Lung (tissue), 12 donors: ENCODE measurements around the gene CCDC167. TPM values are rescaled to one million over a fixed set of nuclear protein-coding genes. Genes with fewer than 3 reads are reported as not detected.

Experiments
- ATAC-seq: fragments of 200-7000 bp; cut with Tn5 transposase; one replicate; pipeline ENCODE4 v1.9.1; 2020; ENCODE audit warnings: moderate number of reproducible peaks; ENCODE audit not compliant: insufficient read depth, low FRiP score
- DNase-seq, 3 donors: peaks; one replicate each; pipeline ENCODE4 v3.0.0-alpha.2; 2013 to 2017
- H3K27ac ChIP-seq, 2 donors: one replicate each; pipeline ENCODE4 v1.5.1; 2013; ENCODE audit warnings: mild to moderate bottlenecking in 2 of 2, moderate library complexity in 2 of 2, control low read depth in 1 of 2, inconsistent platforms in 1 of 2, low read depth in 1 of 2, low read length in 1 of 2
- H3K27me3 ChIP-seq, 3 donors: one replicate each; pipeline ENCODE4 v1.5.1; 2013; ENCODE audit warnings: low read length in 2 of 3; ENCODE audit not compliant: control insufficient read depth in 3 of 3, insufficient read depth in 3 of 3
- H3K36me3 ChIP-seq, 4 donors: one replicate each; pipeline ENCODE4 v1.5.1; 2013; ENCODE audit warnings: low read length in 4 of 4, mild to moderate bottlenecking in 1 of 4, moderate library complexity in 1 of 4; ENCODE audit not compliant: control insufficient read depth in 4 of 4, insufficient read depth in 4 of 4
- H3K4me1 ChIP-seq, 5 donors: one replicate each; pipeline ENCODE4 v1.5.1; 2013; ENCODE audit warnings: low read length in 5 of 5, mild to moderate bottlenecking in 2 of 5, moderate library complexity in 1 of 5; ENCODE audit not compliant: control insufficient read depth in 5 of 5, insufficient read depth in 5 of 5
- H3K4me3 ChIP-seq: one replicate; pipeline ENCODE4 v1.5.1; 2013; ENCODE audit warnings: mild to moderate bottlenecking, control low read depth, moderate library complexity
- H3K9ac ChIP-seq, 2 donors: one replicate each; pipeline ENCODE4 v1.5.1; 2013; ENCODE audit warnings: low read length in 2 of 2, control low read depth in 1 of 2; ENCODE audit not compliant: insufficient read depth in 1 of 2
- H3K9me3 ChIP-seq, 4 donors: one replicate each; pipeline ENCODE4 v1.5.1; 2013; ENCODE audit warnings: low read length in 3 of 4, mild to moderate bottlenecking in 1 of 4, moderate library complexity in 1 of 4; ENCODE audit not compliant: control insufficient read depth in 4 of 4, insufficient read depth in 3 of 4
- WGBS, 2 donors: extraction: QIAGEN DNeasy Blood & Tissue Kit; methylation state at CpG; one replicate each; pipeline ENCODE4 v1.1.7; 2013; 5-methylcytosine and 5-hydroxymethylcytosine counted together
- polyA plus RNA-seq, 2 donors: library from polyadenylated mRNA; stranded (reverse); fragments of 200-250 nt; gene quantifications; one replicate each; pipeline ENCODE4 v1.2.1, GENCODE V29; 2013
- total RNA-seq, 2 donors: library from RNA; depleted of rRNA in 1 of 2; stranded (reverse); fragments of >200 nt in 1 of 2; gene quantifications; one replicate each; pipeline ENCODE4 v1.2.1, GENCODE V29; 2014 to 2021
- TF ChIP-seq, protein P1 (sequence below): IDR thresholded peaks from 2 replicates; pipeline ENCODE4 v1.5.1; 2012; ENCODE audit warnings: mild to moderate bottlenecking; ENCODE audit errors: control extremely low read depth, extremely low read depth
- donor health status: control.
- donor health status: control.
- donor health status: Bipolar disorder and iron deficiency.
- donor health status: healthy.
- donor health status: DM: yes; HTN: yes; CAD: no.

The CCDC167 gene
- total and polyA plus RNA-seq, 4 donors = 13.4 to 54.6 (median 23.1) TPM

DNA sequence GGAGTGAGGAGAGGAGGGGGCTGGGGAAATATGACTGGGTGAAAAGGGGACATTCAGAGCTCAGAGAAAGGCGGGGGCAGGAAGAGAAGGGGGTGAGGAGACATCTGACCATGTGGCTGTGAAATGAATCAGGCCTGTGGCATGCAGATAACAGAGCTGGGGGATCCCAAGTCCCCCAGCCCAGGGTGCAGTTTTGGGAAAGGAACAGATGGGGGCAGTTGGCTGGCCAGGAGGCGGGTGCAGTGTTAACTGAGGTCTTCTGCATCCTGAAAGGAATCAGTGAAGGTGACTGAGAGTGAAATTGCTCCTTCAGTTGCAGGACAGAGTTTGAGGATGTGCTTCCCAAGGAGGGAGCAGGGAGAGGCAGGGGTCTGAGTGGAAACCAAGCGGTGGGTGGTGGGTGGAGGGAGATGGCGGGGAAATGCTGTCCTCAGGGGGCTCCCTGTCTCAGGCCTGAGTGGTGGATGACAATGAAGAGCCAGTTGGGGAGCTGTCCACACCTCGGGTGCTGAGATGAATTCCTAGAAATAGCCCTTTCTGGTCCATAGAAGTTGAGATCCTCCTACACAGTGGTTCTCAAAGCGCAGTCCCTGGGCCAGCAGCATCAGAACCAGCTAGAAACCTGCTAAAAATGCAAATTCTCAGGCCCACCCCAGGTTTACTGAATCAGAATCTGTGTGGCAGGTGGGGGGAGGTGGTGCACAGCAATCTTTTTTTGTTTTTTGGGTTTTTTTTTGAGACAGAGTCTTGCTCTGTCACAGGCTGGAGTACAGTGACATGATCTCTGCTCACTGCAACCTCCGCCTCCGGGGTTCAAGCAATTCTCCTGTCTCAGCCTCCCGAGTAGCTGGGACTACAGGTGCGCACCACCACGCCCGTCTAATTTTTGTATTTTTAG is 26.0 kb upstream of the CCDC167 start:
- WGBS, 2 donors = 70 to 76% methylated on average over 12 of the region's 12 CpGs
- Histone ChIP-seq H3K9me3 (no peaks in the 10 kb centered on the region), H3K4me1 (no peaks in the 10 kb centered on the region), H3K27ac (no peak overlapping the region), H3K9ac (no peak overlapping the region), H3K27me3 (peaks cover 0 to 18% (median 0%) of the 10 kb centered on the region in 3 donors), H3K4me3 (no peak overlapping the region), H3K36me3 (no peaks in the 10 kb centered on the region)
- TF ChIP-seq, protein P1, sequence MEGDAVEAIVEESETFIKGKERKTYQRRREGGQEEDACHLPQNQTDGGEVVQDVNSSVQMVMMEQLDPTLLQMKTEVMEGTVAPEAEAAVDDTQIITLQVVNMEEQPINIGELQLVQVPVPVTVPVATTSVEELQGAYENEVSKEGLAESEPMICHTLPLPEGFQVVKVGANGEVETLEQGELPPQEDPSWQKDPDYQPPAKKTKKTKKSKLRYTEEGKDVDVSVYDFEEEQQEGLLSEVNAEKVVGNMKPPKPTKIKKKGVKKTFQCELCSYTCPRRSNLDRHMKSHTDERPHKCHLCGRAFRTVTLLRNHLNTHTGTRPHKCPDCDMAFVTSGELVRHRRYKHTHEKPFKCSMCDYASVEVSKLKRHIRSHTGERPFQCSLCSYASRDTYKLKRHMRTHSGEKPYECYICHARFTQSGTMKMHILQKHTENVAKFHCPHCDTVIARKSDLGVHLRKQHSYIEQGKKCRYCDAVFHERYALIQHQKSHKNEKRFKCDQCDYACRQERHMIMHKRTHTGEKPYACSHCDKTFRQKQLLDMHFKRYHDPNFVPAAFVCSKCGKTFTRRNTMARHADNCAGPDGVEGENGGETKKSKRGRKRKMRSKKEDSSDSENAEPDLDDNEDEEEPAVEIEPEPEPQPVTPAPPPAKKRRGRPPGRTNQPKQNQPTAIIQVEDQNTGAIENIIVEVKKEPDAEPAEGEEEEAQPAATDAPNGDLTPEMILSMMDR = no peak
- DNase-seq (peak; percentile 49 to 58 (median 57)), ATAC-seq (no peak)

DNA sequence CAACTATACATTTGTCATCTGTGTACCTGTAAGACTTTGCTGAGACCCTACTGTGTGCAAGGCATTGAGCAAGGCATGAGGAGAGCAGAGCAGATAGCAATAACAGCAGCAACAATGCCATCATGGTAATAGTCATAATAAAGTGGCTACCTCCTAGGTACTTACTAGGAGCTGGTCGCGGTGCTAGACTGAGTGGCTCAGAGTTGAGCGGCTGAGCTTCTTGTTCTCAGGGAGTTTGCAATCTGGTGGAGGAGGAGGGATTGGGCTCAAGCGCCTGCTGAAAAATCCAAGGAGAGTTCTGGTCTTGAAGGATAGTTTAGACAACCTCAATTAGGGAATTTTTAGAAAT is 25.3 kb upstream of the CCDC167 start:
- TF ChIP-seq, protein P1 = no peak
- Histone ChIP-seq H3K4me1 (no peaks in the 10 kb centered on the region), H3K27ac (no peak overlapping the region), H3K4me3 (no peak overlapping the region), H3K9me3 (no peaks in the 10 kb centered on the region), H3K27me3 (peaks cover 0 to 11% (median 0%) of the 10 kb centered on the region in 3 donors), H3K9ac (no peak overlapping the region), H3K36me3 (no peaks in the 10 kb centered on the region)
- ATAC-seq (no peak), DNase-seq (no peak)
- WGBS, 2 donors = 77 to 91% methylated on average over 4 of the region's 4 CpGs

DNA sequence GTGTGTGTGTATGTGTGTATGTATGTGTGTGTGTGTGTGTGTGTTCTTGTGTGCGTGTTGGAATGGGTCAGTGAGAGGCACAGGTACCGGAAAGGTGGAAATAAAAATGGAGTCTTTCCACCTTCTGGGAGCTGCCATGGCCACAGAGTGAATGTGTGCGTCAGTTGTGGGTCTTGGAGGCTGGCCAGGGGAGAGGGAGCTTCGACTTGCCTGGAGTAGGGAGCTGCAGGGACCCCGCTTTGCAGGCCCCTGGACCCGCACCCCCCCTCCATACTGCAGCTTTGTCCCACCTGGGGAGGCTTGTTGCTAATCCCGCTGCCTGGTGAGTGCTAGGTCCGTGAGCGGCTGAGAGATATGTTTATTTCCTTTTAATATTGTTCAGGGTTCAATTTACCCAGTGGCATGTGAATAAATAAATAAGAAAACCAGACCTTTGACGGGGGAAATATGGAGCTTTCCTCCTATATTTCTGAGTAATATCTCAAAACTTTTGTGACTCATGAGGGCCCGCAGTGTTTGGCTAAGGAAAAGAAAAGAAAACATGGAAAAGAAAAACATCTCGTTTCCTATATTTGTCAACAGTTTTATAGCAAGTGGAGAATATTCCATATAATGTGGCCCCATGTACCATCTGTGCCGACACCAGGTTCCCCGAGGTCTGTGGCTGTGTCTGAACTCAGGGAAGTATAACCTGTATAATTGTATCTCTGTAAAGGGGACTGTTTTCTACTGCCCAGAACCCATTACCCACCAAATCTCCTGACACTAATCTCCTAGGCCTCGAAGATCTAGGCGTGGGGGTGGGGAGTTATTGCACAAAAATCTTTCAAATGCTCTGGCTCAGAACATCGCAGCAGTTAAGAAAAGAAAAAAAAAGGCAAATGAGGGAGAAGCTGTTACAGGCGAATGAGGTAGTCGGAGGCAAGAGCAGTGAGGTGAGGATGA is 24.6 kb upstream of the CCDC167 start:
- Histone ChIP-seq H3K27ac (no peak overlapping the region), H3K9ac (no peak overlapping the region), H3K27me3 (peaks cover 0 to 9% (median 0%) of the 10 kb centered on the region in 3 donors), H3K36me3 (no peaks in the 10 kb centered on the region), H3K4me1 (no peaks in the 10 kb centered on the region), H3K4me3 (no peak overlapping the region), H3K9me3 (no peaks in the 10 kb centered on the region)
- no peak for DNase-seq
- WGBS, 2 donors = 73 to 85% methylated on average over 19 of the region's 19 CpGs
- no peak for ATAC-seq
- TF ChIP-seq, protein P1 = no peak
